Measurements from ENCODE around the gene IFITM10. TPM values are rescaled to one million over a fixed set of nuclear protein-coding genes. Genes with fewer than 3 reads are reported as not detected.
"Not testable (repeated sequence)": the region's sequence is repeated elsewhere in the genome, so short reads cannot be mapped to it uniquely, and the experiment has no call there.

Gene IFITM10
- total RNA-seq, 2 experiments from 2014 or later, result 0.96 to 1.3 TPM

DNA sequence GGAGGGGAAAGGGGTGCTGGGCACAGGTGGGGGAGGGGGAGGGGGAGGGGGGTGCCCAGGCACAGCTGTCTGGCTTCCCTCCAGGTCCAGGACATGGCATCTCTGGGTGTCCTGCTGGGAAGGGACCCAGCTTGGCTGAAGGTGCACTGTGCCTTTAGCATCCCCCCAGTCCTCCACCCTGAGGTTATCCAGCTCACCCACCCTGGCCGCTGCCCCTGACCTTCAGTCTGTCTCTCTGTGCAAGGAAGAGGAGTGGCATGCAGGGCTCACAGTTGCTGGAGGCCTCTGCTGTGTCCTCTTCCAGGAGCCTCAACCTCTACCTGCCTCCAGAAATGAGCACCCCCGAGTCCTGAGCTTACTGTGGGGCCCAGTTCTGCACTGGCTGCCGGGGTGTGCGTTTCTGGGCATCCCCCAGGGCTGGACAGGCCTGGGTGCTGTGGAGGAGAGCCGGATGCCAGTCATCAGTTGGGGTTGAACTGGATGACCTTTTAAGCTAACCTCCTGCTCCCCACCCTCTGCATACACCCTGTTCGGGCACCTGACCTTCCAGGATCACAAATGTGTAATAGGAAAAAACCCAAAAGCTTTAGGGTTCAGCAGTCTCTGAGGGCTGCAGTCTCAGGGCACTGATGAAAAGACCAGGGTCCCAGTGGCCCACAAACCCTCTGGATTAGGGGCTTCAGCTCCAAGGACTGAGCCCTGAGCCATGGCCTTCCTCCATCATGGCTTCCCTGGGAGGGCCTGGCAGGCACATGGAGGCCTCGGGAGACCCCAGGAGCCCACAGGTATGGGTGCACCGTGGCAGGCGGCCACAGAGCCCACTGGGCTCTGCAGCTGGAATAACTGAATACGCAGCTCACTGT is 23.0 kb upstream of the IFITM10 start:
- Mint-ChIP-seq H3K4me3 (no peak overlapping the region), H3K9me3 (no peaks in the 10 kb centered on the region), H3K27ac (peak overlapping the region; percentile 71), H3K4me1 (peaks cover 33% of the 10 kb centered on the region), H3K27me3 (peaks cover 4% of the 10 kb centered on the region), H3K36me3 (ENCODE audit: low read depth) (no peaks in the 10 kb centered on the region)
- ChIA-PET POLR2A (no interaction called here), CTCF (interaction anchor here (0.5 to 2.0 kb wide), 4 partner anchors 9 to 52 kb away, joined by 3 to 4 read pairs (median 4); partner anchors contain the start of gene CTSD)
- no peak for DNase-seq

DNA sequence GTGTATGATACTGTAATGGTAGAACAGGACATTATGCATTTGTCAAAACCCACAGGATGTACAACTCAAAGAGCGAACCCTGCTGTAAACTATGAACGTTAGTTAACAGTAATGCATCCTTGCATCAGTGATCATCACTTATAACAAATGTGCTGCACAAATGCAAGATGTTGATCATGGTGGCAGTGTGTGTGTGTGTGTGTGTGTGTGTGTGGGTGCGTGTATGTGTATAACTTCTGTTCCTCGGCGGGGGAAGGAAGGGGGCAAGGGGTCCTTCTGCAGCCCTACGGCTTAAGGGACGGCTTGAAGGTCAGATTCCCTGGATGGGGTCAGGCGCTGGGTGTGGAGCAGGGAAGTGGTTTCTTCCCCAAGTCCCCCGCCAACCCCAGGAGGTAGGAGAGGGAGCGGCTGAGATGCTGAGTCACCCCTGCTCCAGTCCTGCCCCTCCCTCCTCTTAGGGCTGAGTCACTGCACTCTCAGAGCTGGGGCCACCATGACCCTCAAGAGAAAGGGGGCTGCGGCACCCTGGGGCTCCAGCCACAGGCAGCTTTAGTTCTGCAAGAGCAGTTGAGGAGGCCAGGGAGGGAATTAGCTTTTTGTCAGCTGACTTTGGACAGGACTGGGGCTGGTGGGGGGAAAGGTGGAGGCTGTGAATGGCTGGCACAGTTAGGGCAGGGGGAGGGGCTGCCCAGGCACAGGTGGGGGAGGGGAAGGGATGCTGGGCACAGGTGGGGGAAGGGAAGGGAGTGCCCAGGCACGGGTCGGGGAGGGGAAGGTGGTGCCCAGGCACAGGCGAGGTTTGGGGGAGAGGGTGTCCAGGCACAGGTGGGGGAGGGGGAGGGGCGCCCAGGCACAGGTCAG is 22.1 kb upstream of the IFITM10 start:
- peaks cover 33% of the 10 kb centered on the region for H3K4me1 Mint-ChIP-seq
- ChIA-PET POLR2A (interaction anchor here (0.6 kb wide), 1 partner anchor 120 kb away, joined by 3 read pairs; no protein-coding TSS in a partner anchor), CTCF (interaction anchor here (0.6 to 2.0 kb wide), 5 partner anchors 9 to 110 kb away, joined by 3 to 4 read pairs (median 4); partner anchors contain the start of gene CTSD)
- H3K27me3 Mint-ChIP-seq, result peaks cover 4% of the 10 kb centered on the region
- no peaks in the 10 kb centered on the region for H3K9me3 Mint-ChIP-seq
- no peaks in the 10 kb centered on the region for H3K36me3 Mint-ChIP-seq (ENCODE audit: low read depth)
- no peak overlapping the region for H3K4me3 Mint-ChIP-seq
- peak; percentile 40 for DNase-seq
- peak overlapping the region; percentile 85 for H3K27ac Mint-ChIP-seq

DNA sequence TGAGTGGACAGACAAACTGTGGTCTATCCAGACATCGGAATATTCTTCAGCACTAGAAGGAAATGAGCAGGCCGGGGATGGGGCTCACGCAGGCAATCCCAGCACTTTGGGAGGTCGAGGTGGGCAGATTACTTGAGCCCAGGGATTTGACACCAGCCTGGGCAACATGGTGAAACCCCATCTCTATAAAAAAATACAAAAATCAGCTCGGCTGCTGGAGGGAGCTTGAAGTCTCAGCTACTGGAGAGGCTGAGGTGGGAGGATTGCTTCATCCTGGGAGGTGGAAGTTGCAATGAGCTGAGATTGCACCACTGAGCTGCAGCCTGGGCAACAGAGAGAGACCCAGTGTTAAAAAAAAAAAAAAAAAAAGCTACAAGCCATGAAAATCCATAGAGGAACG is 21.3 kb upstream of the IFITM10 start:
- ChIA-PET POLR2A (no interaction called here), CTCF (interaction anchor here (0.6 to 2.0 kb wide), 4 partner anchors 9 to 111 kb away, joined by 3 to 4 read pairs (median 4); no protein-coding TSS in a partner anchor)
- Mint-ChIP-seq H3K9me3 (no peaks in the 10 kb centered on the region), H3K27ac (no peak overlapping the region), H3K27me3 (peaks cover 2% of the 10 kb centered on the region), H3K4me3 (no peak overlapping the region), H3K4me1 (peaks cover 33% of the 10 kb centered on the region), H3K36me3 (ENCODE audit: low read depth) (no peaks in the 10 kb centered on the region)
- no peak for DNase-seq

DNA sequence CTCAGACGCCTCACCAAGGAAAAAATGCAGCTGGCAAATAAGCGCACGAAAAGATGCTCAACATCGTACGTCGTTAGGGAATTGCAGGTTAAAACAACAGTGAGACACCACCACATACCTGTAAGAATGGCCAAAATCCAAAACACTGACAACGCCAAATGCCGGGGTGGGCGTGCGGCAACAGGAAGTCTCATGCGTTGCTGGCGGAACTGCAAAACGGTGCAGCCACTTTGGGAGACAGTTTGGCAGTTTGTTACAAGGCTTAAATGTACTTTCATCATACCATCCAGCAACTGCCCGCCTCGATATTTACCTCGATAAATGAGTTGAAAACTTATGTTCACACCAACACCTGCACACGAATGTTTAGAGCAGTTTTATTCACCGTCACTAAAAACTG is 20.9 kb upstream of the IFITM10 start:
- Mint-ChIP-seq H3K27me3 (peaks cover 1% of the 10 kb centered on the region), H3K9me3 (no peaks in the 10 kb centered on the region), H3K4me1 (peaks cover 33% of the 10 kb centered on the region), H3K36me3 (ENCODE audit: low read depth) (no peaks in the 10 kb centered on the region), H3K4me3 (no peak overlapping the region), H3K27ac (no peak overlapping the region)
- POLR2A ChIA-PET, result no interaction called here
- CTCF ChIA-PET, result interaction anchor here (1.4 kb wide), 2 partner anchors 9 to 111 kb away, joined by 3 to 4 read pairs; no protein-coding TSS in a partner anchor
- no peak for DNase-seq

DNA sequence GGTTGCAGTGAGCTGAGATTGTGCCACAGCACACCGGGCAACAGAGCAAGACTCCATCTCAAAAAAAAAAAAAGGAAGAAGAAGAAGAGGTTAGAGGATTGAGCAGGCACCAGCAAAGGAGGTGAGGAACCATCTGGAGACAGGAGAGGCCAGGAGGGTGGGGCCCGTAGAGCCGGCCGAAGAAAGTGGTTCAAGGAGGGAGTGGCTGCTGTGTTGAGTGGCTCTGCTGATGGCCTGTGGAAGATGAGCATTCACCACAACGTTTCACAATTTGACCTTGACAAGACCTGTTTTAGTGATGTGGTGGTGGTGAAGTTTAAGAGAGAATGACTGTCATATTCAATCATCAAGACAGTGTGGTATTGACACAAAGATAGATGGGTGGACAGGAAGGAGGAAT is 20.1 kb upstream of the IFITM10 start:
- POLR2A ChIA-PET, result no interaction called here
- Mint-ChIP-seq H3K27ac (no peak overlapping the region), H3K36me3 (ENCODE audit: low read depth) (no peaks in the 10 kb centered on the region), H3K4me3 (no peak overlapping the region), H3K4me1 (peaks cover 33% of the 10 kb centered on the region), H3K27me3 (peaks cover 1% of the 10 kb centered on the region), H3K9me3 (no peaks in the 10 kb centered on the region)
- CTCF ChIA-PET, result interaction anchor here (1.1 to 1.7 kb wide), 2 partner anchors 64 to 77 kb away, joined by 3 to 4 read pairs; no protein-coding TSS in a partner anchor
- no peak for DNase-seq

DNA sequence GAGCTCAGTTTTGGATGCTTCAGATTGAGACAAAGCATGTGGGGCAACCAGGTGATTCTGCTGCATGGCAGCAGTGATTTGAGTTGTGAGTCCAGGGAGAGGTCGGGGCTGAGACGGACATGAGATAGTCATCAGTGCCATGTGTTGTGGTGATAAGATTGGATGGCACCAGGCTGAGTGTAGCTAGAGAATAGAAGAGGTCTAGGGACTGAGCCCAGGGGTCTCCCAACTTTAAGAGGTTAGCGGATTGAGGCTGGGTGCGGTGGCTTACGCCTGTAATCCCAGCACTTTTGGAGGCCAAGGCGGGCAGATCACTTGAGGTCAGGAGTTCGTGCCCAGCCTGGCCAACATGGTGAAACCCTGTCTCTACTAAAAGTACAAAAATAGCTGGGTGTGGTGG is 19.7 kb upstream of the IFITM10 start:
- Mint-ChIP-seq H3K36me3 (ENCODE audit: low read depth) (no peaks in the 10 kb centered on the region), H3K4me1 (peaks cover 33% of the 10 kb centered on the region), H3K27me3 (peaks cover 1% of the 10 kb centered on the region), H3K9me3 (no peaks in the 10 kb centered on the region), H3K27ac (no peak overlapping the region), H3K4me3 (no peak overlapping the region)
- POLR2A ChIA-PET, result no interaction called here
- CTCF ChIA-PET, result interaction anchor here (1.1 to 1.7 kb wide), 3 partner anchors 10 to 77 kb away, joined by 3 to 4 read pairs (median 3); no protein-coding TSS in a partner anchor
- no peak for DNase-seq

DNA sequence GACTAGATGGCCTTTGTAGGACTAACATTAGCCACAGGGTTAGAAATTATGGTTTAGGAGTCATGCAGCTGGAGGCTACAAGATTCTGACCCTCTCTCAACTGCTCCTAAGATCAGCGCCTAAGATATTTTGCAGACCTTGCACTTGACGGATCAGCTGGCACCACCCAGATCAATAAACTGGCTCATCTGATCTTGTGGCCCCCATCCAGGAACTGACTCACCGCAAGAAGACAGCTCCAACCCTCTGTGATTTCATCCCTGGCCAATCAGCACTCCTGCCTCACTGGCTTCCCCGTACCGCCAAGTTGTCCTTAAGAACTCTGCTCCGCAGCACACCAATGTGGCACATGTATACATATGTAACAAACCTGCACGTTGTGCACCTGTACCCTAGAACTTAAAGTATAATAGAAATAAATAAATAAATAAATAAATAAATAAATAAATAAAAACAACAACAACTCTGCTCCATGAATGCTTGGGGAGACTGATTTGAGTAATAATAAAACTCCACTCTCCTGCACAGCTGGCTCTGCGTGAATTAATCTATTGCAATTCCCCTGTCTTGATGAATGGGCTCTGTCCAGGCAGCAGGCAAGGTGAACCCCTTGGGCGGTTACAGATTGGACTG is 19.0 kb upstream of the IFITM10 start:
- DNase-seq; H3K27me3 Mint-ChIP-seq; H3K9me3 Mint-ChIP-seq; POLR2A ChIA-PET; H3K27ac Mint-ChIP-seq; H3K36me3 Mint-ChIP-seq (ENCODE audit: low read depth); H3K4me3 Mint-ChIP-seq: not testable (repeated sequence)
- peaks cover 35% of the 10 kb centered on the region for H3K4me1 Mint-ChIP-seq
- CTCF ChIA-PET, result interaction anchor here (1.1 to 1.7 kb wide), 3 partner anchors 9 to 76 kb away, joined by 3 to 4 read pairs (median 3); no protein-coding TSS in a partner anchor

DNA sequence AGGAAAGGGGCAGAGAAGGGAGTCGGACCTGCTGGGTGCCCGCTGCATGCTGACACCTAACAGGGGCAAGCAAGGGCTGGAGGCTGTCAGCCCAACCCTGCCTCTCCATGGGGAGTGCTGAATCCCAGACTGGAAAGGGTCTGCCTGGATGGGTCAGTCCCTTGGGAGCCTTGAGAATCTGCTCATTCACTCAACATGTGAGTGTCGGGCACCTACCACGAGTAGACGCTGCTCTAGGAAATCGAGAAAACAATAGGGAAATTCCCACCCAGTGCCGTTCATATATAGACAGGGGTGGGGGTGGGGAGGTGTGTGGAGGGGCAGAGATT is 17.7 kb upstream of the IFITM10 start:
- H3K9me3 Mint-ChIP-seq, result no peaks in the 10 kb centered on the region
- no peak overlapping the region for H3K4me3 Mint-ChIP-seq
- no peaks in the 10 kb centered on the region for H3K36me3 Mint-ChIP-seq (ENCODE audit: low read depth)
- DNase-seq, result no peak
- CTCF ChIA-PET, result no interaction called here
- POLR2A ChIA-PET, result no interaction called here
- peak overlapping the region; percentile 50 for H3K27ac Mint-ChIP-seq
- H3K4me1 Mint-ChIP-seq, result peaks cover 30% of the 10 kb centered on the region
- peaks cover 1% of the 10 kb centered on the region for H3K27me3 Mint-ChIP-seq

DNA sequence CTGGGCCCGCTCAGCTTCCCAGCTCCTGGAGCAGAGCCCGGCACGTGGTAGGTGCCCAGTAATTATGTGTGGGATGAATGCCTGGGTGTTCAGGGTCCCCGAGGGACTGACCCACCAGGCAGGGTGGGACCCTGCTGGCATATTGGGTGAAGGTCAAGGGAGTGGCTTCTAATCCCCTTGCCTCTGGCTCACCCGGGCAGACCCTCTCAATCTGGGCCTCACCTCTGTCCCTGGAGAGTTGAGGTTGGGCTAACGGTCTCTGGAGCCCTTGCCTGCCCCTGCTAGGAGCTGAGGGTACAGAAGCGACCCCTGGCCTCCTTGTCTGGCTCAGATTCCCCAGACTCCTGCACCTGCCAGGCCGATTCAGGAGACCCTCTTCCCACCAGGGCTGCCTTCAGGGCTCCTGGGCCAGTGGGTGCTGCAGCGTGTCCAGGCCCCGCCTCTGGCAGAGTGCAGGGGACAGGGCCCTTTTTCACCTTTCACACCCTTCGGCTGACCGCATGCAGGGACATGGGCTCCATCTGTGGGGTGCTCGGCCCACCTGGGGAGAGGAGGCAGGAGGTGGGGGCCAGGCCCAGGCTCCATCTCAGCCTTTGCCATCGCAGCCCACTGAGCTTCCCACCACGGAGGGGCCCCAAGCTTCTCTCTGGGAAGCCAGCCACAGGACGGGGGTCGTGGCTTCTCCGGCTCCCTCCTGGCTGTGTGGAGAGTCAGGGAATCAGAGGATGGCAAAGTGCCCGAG is 17.2 kb upstream of the IFITM10 start:
- Mint-ChIP-seq H3K27ac (peak overlapping the region; percentile 50), H3K9me3 (no peaks in the 10 kb centered on the region), H3K27me3 (peaks cover 1% of the 10 kb centered on the region), H3K4me1 (peaks cover 30% of the 10 kb centered on the region), H3K36me3 (ENCODE audit: low read depth) (no peaks in the 10 kb centered on the region), H3K4me3 (no peak overlapping the region)
- ChIA-PET POLR2A (no interaction called here), CTCF (interaction anchor here (1.1 to 2.3 kb wide), 3 partner anchors 10 to 73 kb away, joined by 4 to 9 read pairs (median 6); no protein-coding TSS in a partner anchor)
- DNase-seq, result no peak

DNA sequence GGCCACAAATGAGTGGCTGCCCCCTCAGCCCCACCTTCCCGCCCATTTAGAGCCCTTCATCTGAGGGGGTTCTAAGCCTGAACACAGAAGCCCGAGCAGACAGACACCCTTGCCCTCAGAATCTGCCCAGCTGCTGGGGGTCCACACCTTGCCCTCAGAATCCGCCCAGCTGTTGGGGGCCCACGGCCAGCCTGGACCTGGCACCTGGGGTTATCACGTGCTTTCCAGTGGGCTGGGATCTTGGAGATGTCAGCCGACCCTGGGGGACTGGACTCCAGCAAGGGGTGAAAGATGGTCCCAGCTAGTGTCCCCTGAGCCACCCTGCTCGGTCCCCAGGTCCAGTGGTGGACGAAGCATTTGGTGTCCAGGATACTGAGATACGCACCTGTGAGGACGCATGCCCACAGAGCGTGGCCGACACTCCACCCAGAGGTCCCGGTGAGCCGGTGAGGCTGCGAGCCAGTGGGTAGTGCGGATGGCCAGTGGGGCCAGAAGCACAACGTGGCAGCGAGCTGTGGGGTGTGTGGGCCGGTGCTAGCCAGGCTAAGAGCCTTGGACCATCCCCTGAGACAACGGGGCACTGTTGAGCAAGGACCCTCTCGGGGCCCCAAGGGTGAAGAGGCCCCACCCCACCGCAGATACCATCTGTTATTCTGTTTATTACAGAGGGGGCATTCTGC is 16.5 kb upstream of the IFITM10 start:
- ChIA-PET POLR2A (no interaction called here), CTCF (interaction anchor here (0.6 to 2.3 kb wide), 9 partner anchors 9 to 193 kb away, joined by 3 to 9 read pairs (median 3); no protein-coding TSS in a partner anchor)
- H3K27me3 Mint-ChIP-seq, result no peaks in the 10 kb centered on the region
- peaks cover 2% of the 10 kb centered on the region for H3K36me3 Mint-ChIP-seq (ENCODE audit: low read depth)
- H3K4me1 Mint-ChIP-seq, result peaks cover 28% of the 10 kb centered on the region
- H3K27ac Mint-ChIP-seq, result no peak overlapping the region
- no peak for DNase-seq
- H3K9me3 Mint-ChIP-seq, result no peaks in the 10 kb centered on the region
- no peak overlapping the region for H3K4me3 Mint-ChIP-seq

DNA sequence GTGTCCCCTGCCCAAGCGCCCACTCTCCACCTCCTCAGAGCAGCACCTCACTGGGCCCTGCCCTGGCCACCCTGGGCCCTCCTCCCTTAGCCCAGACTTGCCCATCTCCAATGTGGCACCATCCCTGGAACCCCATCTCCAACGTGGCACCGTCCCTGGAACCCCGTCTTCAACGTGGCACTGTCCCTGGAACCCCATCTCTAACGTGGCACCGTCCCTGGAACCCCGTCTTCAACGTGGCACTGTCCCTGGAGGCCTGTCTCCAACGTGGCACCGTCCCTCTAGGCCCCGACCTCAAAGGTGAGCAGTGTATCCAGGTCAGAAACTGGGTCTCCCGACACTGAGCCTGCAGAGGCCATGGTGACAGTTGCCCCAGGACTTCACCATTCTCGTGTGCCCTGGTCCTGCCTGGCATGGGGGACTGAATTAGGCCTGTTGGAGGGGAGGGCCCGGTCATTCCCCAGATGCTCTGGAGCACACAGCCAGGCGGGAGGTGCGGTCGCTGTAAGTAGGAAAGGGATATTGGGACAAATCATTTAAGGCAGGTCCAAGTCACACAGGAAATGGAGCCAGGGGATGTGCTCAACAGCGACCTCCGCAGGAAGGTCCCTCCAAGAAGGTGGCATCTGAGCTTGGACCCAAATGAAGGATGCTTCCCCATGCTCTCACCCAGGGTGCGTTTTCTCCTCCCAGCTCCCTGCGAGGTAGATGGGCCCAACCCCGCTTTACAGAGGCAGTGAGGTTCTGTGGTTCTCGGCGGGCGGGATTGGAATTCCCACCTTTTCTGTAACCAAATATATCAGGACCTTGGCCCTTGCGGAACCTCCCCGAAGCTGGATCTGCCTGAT is 15.7 kb upstream of the IFITM10 start:
- Mint-ChIP-seq H3K27me3 (no peaks in the 10 kb centered on the region), H3K9me3 (no peaks in the 10 kb centered on the region), H3K4me3 (no peak overlapping the region), H3K4me1 (peaks cover 29% of the 10 kb centered on the region), H3K36me3 (ENCODE audit: low read depth) (peaks cover 5% of the 10 kb centered on the region), H3K27ac (no peak overlapping the region)
- ChIA-PET CTCF (interaction anchor here (0.6 to 2.3 kb wide), 9 partner anchors 8 to 192 kb away, joined by 3 to 9 read pairs (median 3); no protein-coding TSS in a partner anchor), POLR2A (no interaction called here)
- DNase-seq, result no peak
